ENCODE measurements around the gene STPG1.

Gene STPG1

GRCh38 chr1:24426744-24427544 is 13.4 kb upstream of the STPG1 start:
- no peak for ATAC-seq

DNA sequence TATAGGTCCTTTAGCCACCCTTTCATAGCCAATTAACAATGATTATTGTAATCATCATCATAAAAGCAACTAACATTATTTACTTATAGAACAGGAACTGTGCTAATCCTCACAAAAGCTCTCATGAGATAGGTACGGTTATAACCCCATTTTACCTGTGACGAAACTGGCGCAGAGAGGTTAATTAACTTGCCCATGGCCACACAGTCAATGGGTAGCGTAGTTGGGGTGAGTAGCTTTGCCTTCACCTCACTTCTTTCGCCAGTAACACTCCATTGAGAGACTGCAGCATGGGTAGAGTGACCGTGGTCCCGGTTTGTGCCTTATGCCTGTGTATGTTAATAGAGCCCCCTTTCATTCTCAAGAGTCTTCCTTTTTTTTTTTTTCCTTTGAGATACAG is 12.3 kb upstream of the STPG1 start:
- ATAC-seq, result no peak

GRCh38 chr1:24425441-24425840 is 11.9 kb upstream of the STPG1 start:
- ATAC-seq, result no peak

GRCh38 chr1:24424990-24425389 is 11.4 kb upstream of the STPG1 start:
- no peak for ATAC-seq

DNA sequence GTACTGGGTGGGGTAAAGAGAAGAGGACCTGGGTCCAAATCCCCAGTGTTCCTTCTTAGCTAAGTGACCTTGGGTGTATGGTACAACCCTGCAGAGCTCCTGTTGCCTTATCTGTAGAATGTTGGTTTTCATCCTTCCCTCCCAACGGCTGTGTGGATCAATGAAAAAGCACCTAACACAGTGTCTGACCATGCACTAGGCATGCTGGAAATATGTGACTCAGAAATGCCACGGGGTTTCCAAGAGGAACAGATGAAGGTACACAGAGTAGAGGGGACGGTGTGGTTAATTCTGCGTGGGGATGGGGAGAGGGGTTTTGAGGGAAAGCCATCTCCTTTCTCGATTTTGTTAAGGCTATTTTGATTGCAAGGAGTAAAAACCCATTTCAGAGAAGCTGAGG is 10.6 kb upstream of the STPG1 start:
- ATAC-seq, result peak in 1 of 2 donors; percentile 33

DNA sequence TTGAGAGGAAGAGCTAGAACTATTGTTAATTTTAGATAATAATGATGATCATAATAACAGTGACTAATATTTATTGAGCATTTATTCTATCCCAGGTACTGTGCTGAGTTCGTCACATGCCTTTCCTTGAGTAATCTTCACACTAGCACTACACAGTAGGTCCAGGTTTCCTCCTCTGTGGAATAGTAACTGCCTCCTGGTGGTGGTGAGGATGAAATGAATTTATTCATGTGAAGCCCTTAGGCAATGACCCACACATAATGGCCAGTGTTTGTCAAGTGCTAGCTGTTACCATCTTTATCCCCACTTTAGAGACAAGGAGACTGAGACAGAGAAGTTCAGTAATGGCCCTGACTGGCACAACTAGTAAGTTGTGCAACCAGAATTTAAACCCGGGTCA is 7.9 kb upstream of the STPG1 start:
- no peak for ATAC-seq

- no peak for ATAC-seq
These were observed 7.0 kb upstream of the STPG1 start for GRCh38 chr1:24420547-24420946.

- no peak for ATAC-seq
These were observed 5.5 kb upstream of the STPG1 start for GRCh38 chr1:24418898-24419628.

DNA sequence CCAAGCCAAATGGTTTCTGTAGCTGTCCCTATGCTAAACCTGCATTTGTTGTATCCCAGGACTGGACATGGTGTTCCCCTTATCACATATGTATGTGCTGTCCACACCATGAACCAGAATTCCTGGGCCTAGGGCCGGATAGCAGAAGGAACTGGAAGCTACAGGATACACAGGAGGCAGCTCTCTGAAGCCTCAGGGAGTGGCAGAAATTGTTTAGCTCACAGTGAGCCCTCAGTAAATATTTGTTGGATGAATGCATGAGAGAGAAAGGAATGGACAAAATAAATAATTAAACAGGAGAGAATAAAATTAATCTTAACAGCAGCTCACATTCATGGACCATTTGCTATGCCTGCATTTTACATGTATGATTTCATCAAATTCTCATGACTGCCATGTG is 4.1 kb upstream of the STPG1 start:
- ATAC-seq, result no peak

GRCh38 chr1:24416666-24417391 is 3.2 kb upstream of the STPG1 start:
- ATAC-seq, result peak in 1 of 2 donors; percentile 7

DNA sequence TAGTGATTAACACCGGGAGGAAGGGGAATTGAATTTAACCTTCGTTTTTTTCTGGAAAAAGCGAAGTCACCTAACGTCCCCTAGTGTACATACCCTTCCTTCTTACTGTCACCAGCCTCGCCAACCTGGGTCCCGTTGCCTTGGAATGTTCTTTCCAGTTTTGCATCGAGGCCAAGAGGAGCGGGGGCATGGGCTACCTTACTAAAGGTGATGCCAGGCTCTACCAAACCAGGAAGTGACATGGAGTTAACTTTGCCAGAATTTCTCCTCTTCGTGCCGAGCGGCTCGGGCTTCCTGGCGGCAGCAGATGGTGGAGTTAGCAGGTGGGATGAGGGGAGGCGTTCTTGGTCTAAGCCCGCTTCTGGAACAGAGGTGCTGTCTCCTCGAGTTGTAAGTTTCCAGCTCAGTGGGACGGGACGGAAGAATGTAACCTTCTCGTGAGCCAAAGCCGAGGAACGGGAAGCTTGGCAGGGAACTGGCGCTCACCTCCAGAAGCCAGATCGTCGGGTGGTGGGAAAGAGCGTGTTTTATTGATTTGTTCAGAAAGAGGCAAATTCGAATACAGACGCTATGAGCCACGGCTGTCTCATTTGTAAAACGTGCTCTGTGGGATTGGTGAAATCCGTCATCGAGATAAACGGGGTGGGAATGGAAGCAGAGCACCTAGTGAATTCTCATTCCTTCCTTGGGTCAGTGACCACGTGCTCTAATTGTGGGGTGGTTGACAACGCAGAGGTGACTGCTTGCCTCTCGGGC is 2.5 kb upstream of the STPG1 start:
- ATAC-seq, result no peak

- peak; percentile 95 to 97 for ATAC-seq
These were observed 1.8 kb upstream of the STPG1 start, which contains the start of gene NIPAL3 for GRCh38 chr1:24415334-24415909. NIPAL3 (plus strand) TSS chr1:24415802; CDS start chr1:24419548, 3,746 bp downstream.

- ATAC-seq, result no peak
These were observed 1.3 kb upstream of the STPG1 start for GRCh38 chr1:24414775-24415333.

DNA sequence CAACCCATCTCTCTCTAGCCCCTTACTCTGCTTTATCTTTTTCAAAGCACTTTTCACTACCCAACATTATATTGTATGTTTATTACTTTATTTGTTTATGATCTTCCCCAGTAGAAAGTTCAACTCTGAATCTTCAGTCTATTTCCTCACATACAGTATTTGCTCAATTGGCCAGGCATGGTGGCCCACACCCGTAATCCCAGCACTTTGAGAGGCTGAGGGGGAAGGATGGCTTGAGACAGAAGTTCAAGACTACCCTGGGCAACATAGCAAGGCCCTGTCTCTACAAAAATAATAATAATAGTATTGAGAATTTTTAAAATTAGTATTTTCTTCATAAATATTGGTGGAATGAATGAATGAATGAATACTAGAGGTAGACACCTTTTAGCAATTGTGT is 1.2 kb downstream of the STPG1 start:
- no peak for ATAC-seq

DNA sequence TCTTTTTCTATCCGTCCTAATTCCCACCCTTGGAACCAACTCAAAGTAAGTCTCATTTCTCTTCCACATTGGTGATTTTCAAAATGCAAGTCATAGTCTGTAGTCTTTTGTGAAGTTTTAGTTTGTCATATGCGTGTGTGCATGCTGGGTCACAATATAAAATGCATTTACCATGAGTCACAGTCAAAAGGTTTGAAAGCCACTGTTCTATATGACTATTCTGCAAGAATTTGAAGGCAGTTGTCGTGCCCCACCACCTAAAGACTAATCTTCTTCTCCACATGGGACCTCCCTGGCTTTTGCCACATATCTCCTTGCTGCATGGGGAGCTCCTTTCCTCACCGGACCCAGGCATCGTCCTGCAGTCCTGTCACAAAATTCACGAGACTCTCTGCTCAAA is 1.6 kb downstream of the STPG1 start:
- ATAC-seq, result no peak

DNA sequence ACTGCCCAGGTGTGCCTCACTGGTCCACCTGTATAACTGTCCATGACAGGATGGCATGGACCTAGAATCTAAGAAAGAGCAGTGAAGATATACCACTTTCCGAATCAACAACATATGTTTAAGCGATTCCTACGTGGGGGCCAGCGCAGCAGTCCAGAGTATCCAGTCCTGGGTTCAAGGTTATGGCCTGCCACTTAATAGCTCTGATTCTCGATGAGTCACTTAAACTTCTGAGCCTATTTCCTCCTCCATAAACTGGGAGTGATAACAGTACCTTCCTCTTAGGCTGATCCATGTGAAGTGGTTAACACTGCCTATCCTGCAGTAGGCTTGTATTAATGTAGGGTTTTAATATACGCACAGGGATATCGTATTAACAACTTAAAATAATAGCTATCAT is 2.8 kb downstream of the STPG1 start:
- no peak for ATAC-seq

GRCh38 chr1:24409535-24409934 is 4.0 kb downstream of the STPG1 start:
- ATAC-seq, result no peak

- ATAC-seq, result no peak
These were observed 6.8 kb downstream of the STPG1 start for GRCh38 chr1:24406788-24407187.

DNA sequence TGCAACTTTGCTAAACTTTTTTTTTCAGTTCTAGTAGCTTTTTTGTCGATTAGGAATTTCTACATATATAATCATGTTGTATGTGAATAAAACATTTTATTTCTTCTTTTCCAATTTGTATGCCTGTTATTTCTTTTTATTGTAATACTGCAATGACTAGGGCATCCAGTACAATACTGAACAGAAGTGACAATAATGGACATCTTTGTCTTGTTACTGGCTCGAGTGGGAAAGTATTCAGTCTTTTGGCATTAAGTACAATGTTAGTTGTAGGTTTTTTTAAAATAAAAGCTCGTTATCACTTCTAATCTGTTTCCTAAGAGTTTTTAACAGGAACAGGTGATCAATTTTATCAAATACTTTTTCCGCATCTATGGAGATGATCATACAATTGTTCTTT is 9.8 kb downstream of the STPG1 start:
- no peak for ATAC-seq

DNA sequence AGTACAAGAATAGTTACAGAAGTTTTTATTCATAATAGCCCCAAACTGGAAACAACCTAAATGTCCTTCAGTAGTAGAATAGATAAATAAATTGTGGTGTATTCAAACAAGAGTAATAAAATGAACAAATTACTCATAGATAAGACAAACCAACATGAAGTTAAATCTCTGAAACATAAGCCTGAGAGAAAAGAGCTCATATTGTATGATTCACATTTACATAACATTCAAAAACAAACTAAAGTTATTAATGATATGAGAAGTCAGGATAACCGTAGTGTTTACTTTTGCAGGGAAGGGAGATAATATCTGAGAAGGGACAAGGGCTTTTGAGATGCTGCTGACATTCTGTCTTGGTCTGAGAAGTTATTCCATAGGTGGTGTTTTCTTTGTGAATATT is 13.5 kb downstream of the STPG1 start:
- ATAC-seq, result no peak

DNA sequence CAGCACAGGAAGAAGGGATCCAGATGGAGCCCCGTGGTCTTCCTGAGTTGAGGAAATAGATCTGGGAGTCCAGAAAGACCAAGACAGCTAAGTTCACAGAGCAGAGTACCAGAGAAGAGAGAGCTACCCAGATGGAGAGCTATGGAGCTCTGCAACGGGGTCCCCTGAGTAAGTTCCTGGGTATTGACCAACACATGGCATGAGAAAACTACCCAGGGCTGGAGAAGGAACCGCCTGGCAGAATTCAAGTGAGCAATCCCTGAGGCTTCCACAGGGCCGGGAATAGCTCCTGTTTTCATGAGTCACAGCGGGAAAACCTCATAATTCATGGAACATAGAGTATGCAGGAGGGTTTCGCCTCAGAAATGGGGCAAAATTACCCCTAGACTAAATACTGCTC is 19.7 kb downstream of the STPG1 start:
- no peak for ATAC-seq
